ENCODE measurements around the gene DUOX2. TPM values are rescaled to one million over a fixed set of nuclear protein-coding genes. Genes with fewer than 3 reads are reported as not detected.

Gene DUOX2
- total and polyA plus RNA-seq, 12 donors, result 0.22 to 18.5 (median 1.5) TPM

GRCh38 chr15:45126535-45127158 is 12.7 kb upstream of the DUOX2 start:
- Histone ChIP-seq H3K36me3 (replicated peaks in 1 of 2) (no peaks in the 10 kb centered on the region), H3K27me3 (peaks cover 18% of the 10 kb centered on the region), H3K27ac (no peak overlapping the region), H3K9me3 (replicated peaks in 1 of 3) (no peaks in the 10 kb centered on the region), H3K4me1 (replicated peaks in 1 of 2) (peaks cover 0 to 13% of the 10 kb centered on the region in 2 donors), H3K4me3 (no peak overlapping the region)
- TF ChIP-seq POLR2A (IDR thresholded peaks at IDR 0.05) (no peak), CTCF (IDR thresholded peaks at IDR 0.05) (peak; percentile 34 to 65 (median 54))
- intact Hi-C loops (cut with DNase I), result no loop called here
- 41 to 64% (median 53%) methylated on average over 2 of the region's 2 CpGs for WGBS, 4 donors
- DNase-seq, result peak in 2 of 7 donors; percentile 37 to 55

GRCh38 chr15:45123397-45123796 is 9.4 kb upstream of the DUOX2 start:
- H3K9me3 ChIP-seq (replicated peaks in 1 of 3), result no peaks in the 10 kb centered on the region
- intact Hi-C loops (cut with DNase I), result no loop called here
- no peak overlapping the region for H3K27ac ChIP-seq
- no peaks in the 10 kb centered on the region for H3K4me1 ChIP-seq (replicated peaks in 1 of 2)
- no peak overlapping the region for H3K4me3 ChIP-seq
- DNase-seq, result no peak
- peaks cover 4% of the 10 kb centered on the region for H3K27me3 ChIP-seq
- H3K36me3 ChIP-seq (replicated peaks in 1 of 2), result no peaks in the 10 kb centered on the region
- TF ChIP-seq CTCF (IDR thresholded peaks at IDR 0.05), result no peak
- TF ChIP-seq POLR2A (IDR thresholded peaks at IDR 0.05), result no peak

DNA sequence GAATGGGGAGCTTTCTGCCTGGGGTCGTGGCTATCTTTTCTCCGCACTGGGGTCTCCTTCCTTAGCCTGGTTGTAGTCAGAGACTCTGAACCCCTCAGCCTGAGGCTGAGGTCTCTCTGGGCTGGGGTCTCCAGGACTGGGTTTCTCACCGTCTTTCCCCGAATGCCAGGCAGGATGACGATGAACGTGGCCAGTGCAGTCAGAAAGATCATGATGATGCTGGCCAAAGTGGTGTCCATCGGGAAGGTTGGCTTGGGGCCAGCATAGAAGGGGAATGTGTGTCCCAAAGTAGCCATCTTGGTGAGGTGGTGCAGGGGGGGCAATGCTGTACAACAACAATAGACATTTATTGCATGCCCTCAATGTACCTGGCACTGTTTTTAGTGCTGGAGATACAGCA is 8.7 kb upstream of the DUOX2 start:
- no peak for DNase-seq
- intact Hi-C loops (cut with DNase I), result no loop called here
- 75 to 85% (median 81%) methylated on average over 7 of the region's 7 CpGs for WGBS, 4 donors
- no peaks in the 10 kb centered on the region for H3K9me3 ChIP-seq (replicated peaks in 1 of 3)
- H3K36me3 ChIP-seq (replicated peaks in 1 of 2), result no peaks in the 10 kb centered on the region
- no peak overlapping the region for H3K4me3 ChIP-seq
- TF ChIP-seq POLR2A (IDR thresholded peaks at IDR 0.05), result no peak
- TF ChIP-seq CTCF (IDR thresholded peaks at IDR 0.05), result no peak
- H3K27me3 ChIP-seq, result peaks cover 4% of the 10 kb centered on the region
- peaks cover 0 to 2% of the 10 kb centered on the region in 2 donors for H3K4me1 ChIP-seq (replicated peaks in 1 of 2)
- H3K27ac ChIP-seq, result no peak overlapping the region

DNA sequence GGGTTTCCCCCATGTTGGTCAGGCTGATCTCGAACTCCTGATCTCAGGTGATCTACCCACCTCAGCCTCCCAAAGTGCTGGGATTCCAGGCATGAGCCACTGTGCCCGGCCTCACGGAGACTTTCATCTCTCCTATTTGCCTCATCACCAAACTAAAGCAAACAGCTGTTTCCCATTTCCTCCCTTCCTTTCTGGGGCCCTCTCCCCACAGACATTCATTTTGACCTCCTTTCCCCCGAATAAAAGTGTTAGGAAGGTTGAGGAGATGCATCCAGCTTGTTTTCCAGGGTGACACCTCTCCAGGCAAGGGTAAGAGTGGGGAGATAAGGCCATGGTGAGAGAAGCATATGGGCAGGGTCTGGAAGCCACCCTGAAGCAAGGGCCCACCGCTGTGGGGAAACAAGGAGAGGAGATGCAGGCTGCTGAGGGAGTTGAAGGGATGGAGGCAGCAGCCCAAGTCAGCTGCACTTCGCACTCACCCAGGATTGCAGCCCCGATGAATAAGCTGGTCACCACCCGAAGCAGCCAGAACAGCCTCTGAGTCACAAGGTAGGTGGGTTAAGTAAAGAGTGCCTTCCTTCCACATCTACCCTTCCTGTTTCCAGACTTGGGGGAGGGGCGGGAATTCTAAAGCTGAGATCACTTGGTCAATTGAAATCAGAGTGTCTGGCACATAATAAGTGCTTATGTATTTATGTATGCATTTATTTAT is 7.9 kb upstream of the DUOX2 start:
- 61 to 67% (median 63%) methylated on average over 9 of the region's 9 CpGs for WGBS, 4 donors
- peaks cover 0 to 10% of the 10 kb centered on the region in 2 donors for H3K4me1 ChIP-seq (replicated peaks in 1 of 2)
- H3K36me3 ChIP-seq (replicated peaks in 1 of 2), result no peaks in the 10 kb centered on the region
- H3K9me3 ChIP-seq (replicated peaks in 1 of 3), result no peaks in the 10 kb centered on the region
- peaks cover 12% of the 10 kb centered on the region for H3K27me3 ChIP-seq
- DNase-seq, result peak in 1 of 7 donors; percentile 29
- TF ChIP-seq CTCF (IDR thresholded peaks at IDR 0.05) (no peak), POLR2A (IDR thresholded peaks at IDR 0.05) (no peak)
- H3K27ac ChIP-seq, result no peak overlapping the region
- intact Hi-C loops (cut with DNase I), result no loop called here
- H3K4me3 ChIP-seq, result no peak overlapping the region
